Measurements from ENCODE around the gene TMIGD3.

DNA sequence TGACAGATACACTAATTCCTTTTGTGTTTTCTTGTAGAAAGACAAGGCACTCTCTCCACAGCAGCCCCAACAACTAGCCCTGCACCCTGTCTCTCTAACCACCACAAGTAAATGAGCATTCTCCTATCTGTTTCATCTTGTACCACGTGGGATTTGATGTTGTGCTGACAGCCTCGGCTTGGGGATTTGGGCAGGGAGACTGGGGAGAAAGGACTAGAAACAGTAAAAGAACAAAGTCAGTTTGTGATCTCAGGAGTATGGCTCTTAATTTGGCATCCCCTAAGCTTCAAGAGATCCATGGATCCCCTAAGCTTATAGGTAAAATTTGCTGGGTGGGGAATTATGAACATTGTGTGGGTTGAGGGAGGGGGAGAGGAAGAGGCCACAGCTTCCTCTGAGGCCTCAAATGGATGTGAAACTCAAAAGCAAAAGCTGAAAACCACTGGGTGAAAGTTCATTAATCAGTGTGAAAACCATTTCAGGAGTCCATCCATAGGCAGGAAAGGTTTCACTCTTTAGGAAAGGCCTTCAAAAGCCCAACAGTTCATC lies 26.6 kb downstream of the TMIGD3 start:
- TF ChIP-seq, protein P1, sequence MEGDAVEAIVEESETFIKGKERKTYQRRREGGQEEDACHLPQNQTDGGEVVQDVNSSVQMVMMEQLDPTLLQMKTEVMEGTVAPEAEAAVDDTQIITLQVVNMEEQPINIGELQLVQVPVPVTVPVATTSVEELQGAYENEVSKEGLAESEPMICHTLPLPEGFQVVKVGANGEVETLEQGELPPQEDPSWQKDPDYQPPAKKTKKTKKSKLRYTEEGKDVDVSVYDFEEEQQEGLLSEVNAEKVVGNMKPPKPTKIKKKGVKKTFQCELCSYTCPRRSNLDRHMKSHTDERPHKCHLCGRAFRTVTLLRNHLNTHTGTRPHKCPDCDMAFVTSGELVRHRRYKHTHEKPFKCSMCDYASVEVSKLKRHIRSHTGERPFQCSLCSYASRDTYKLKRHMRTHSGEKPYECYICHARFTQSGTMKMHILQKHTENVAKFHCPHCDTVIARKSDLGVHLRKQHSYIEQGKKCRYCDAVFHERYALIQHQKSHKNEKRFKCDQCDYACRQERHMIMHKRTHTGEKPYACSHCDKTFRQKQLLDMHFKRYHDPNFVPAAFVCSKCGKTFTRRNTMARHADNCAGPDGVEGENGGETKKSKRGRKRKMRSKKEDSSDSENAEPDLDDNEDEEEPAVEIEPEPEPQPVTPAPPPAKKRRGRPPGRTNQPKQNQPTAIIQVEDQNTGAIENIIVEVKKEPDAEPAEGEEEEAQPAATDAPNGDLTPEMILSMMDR (IDR thresholded peaks at IDR 0.05) = no peak
- TF ChIP-seq POLR2A (IDR thresholded peaks at IDR 0.05) (no peak), POLR2AphosphoS5 (IDR thresholded peaks at IDR 0.05) (no peak)

Data from prostate gland (tissue), 2 donors.